Body of pancreas (tissue), 4 donors: ENCODE measurements around the gene CD151. TPM values are rescaled to one million over a fixed set of nuclear protein-coding genes. Genes with fewer than 3 reads are reported as not detected.
A peak's percentile ranks its signal among the peaks of the same experiment; 100 is the strongest.

ENCODE experiments used
- ATAC-seq: fragments of 150-250 bp; one replicate; pipeline ENCODE4 v1.9.1; 2016
- DNase-seq, 4 donors: peaks; one replicate each; pipeline ENCODE4 v3.0.0-alpha.2; 2019
- H3K27ac ChIP-seq, 4 donors: fragments of 200-600 bp; sonication (generic); 1 replicate in 3 of 4; 2 replicates in 1 of 4; pipeline versions ENCODE4 v1.5.1 to v1.6.1; 2016 to 2019; ENCODE audit warnings: mild to moderate bottlenecking in 1 of 4, mixed read lengths in 1 of 4, moderate library complexity in 1 of 4
- H3K27me3 ChIP-seq, 2 donors: fragments of 200-600 bp; sonication (generic); one replicate each; pipeline ENCODE4 v1.6.0; 2016; ENCODE audit warnings: mild to moderate bottlenecking in 1 of 2
- H3K36me3 ChIP-seq, 2 donors: fragments of 200-600 bp; sonication (generic); replicated peaks in 1 of 2; 2 replicates each; pipeline ENCODE4 v1.5.1; 2016; ENCODE audit warnings: low read depth in 2 of 2; ENCODE audit not compliant: insufficient read depth in 1 of 2
- H3K4me1 ChIP-seq: fragments of 200-600 bp; sonication (generic); one replicate; pipeline ENCODE4 v1.6.0; 2016
- H3K4me3 ChIP-seq, 2 donors: fragments of 200-600 bp; sonication (generic); 1 replicate in 1 of 2; 2 replicates in 1 of 2; pipeline ENCODE4 v1.5.1; 2016 to 2019
- H3K9me3 ChIP-seq, 3 donors: fragments of 200-600 bp; sonication (generic); 1 replicate in 2 of 3; 2 replicates in 1 of 3; pipeline ENCODE4 v1.5.1; 2016
- POLR2A ChIP-seq, 3 donors: fragments of 450-650 bp; IDR thresholded peaks; one replicate each; pipeline ENCODE4 v1.6.1; 2016; ENCODE audit warnings: antibody characterized with exemption in 3 of 3, mild to moderate bottlenecking in 2 of 3
- WGBS, 2 donors: methylation state at CpG; one replicate each; pipeline ENCODE4 v1.1.5; 2017; 5-methylcytosine and 5-hydroxymethylcytosine counted together
- intact Hi-C: fragments of 100-400 bp; cut with DNase I; formaldehyde crosslinking; loops from one replicate; pipeline ENCODE4 v1.15.1; 2023
- total RNA-seq, 2 donors: library from RNA; depleted of rRNA; stranded (reverse); fragments of >200 nt; gene quantifications; one replicate each; pipeline ENCODE4 v1.1.0, GENCODE V29; 2016
- TF ChIP-seq, protein P1 (sequence below), 7 experiments: fragments of 450-650 bp in 4 of 7; fragments of 200-600 bp in 3 of 7; sonication (generic) in 3 of 7; IDR thresholded peaks; one replicate each; pipeline ENCODE4 v1.5.1; 2016 to 2019; ENCODE audit warnings: antibody characterized with exemption in 7 of 7

CD151 gene
- total RNA-seq, 2 donors from 2014 or later = 152 to 282 TPM

DNA sequence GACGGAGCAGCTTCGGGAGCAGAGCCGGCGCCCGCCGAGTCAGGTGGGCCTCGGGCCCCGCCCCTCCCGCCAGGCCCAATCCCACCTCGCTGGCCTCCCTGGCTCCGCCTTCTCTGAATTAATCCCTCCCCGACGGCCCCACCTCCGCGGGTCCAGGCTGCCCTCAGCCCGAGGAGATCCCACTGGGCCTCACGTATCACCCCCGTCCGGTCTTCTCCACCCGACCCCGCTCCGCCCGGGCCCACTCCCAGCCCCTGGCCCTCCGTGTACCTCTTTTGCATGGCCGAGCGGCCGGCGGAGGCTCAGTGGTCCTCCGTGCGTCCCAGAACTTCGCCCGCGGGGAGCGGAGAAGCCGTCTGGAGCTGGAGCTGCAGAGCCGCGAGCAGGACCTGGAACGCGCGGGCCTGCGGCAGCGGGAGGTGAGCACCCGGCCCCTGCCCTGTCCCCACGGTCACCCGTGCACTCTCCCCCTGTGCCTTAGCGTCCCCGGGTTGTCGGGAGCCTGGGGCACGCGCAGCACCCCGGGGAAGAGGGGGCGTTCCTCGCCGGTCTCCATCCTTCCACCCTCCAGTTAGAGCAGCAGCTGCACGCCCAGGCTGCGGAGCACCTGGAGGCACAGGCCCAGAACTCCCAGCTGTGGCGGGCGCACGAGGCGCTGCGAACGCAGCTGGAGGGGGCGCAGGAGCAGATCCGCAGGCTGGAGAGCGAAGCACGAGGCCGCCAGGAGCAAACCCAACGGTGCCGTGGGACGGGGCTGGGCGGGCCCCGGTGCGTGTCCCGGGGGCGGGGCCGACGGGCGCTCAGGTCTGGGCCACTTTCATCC lies 2.2 kb upstream of the CD151 start:
- TF ChIP-seq POLR2A (IDR thresholded peaks at IDR 0.05) = no peak
- TF ChIP-seq, protein P1, sequence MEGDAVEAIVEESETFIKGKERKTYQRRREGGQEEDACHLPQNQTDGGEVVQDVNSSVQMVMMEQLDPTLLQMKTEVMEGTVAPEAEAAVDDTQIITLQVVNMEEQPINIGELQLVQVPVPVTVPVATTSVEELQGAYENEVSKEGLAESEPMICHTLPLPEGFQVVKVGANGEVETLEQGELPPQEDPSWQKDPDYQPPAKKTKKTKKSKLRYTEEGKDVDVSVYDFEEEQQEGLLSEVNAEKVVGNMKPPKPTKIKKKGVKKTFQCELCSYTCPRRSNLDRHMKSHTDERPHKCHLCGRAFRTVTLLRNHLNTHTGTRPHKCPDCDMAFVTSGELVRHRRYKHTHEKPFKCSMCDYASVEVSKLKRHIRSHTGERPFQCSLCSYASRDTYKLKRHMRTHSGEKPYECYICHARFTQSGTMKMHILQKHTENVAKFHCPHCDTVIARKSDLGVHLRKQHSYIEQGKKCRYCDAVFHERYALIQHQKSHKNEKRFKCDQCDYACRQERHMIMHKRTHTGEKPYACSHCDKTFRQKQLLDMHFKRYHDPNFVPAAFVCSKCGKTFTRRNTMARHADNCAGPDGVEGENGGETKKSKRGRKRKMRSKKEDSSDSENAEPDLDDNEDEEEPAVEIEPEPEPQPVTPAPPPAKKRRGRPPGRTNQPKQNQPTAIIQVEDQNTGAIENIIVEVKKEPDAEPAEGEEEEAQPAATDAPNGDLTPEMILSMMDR (IDR thresholded peaks at IDR 0.05) = no peak
- Histone ChIP-seq H3K9me3 (no peaks in the 10 kb centered on the region), H3K4me1 (peaks cover 88% of the 10 kb centered on the region), H3K27me3 (no peaks in the 10 kb centered on the region), H3K27ac (no peak overlapping the region), H3K4me3 (no peak overlapping the region), H3K36me3 (no peaks in the 10 kb centered on the region)
- intact Hi-C loops = no loop called here
- ATAC-seq (no peak), DNase-seq (peak in 1 of 4 donors; percentile 31)
- 55 to 86% methylated on average over 21 to 65 of the region's 78 CpGs for WGBS, 2 donors

DNA sequence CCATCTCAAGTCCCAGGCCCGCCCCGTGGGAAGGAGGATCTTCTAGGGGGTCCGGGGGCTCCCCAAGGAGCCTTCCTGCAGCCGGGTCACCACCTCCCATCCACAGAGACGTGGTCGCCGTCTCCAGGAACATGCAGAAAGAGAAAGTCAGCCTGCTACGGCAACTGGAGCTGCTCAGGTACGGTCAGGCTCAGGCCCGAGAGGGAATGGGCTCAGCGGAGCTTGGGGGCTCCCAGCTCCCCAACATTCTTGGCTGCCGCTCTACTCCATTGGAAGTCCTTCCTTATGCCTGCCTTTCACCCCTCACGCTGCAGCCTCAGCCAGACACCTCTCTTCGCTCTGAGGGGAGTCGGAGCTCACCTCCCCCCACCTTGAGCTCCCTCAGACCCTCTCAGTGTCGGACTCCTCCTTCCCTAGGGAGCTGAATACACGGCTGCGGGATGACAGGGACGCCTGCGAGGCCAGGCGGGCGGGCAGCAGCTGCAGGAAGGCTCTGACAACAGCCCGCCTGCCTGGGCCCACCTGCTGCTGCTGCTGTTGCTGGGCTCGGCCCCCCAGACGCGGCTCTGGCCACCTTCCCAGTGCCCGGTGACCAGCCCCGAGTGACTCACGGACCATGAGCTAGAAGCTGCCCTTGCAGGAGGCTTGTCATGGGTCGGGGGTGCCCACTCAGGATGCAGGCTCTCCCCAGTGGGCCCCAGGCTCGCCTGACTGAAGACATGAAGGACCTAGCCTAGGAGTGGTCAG lies 1.5 kb upstream of the CD151 start:
- Histone ChIP-seq H3K36me3 (peaks cover 0 to 2% of the 10 kb centered on the region in 2 donors), H3K9me3 (no peaks in the 10 kb centered on the region), H3K4me1 (peaks cover 87% of the 10 kb centered on the region), H3K27me3 (no peaks in the 10 kb centered on the region), H3K27ac (peak overlapping the region in 1 of 4 donors; percentile 99), H3K4me3 (no peak overlapping the region)
- ATAC-seq (no peak), DNase-seq (peak in 1 of 4 donors; percentile 27)
- TF ChIP-seq, protein P1 (IDR thresholded peaks at IDR 0.05) = no peak
- TF ChIP-seq POLR2A (IDR thresholded peaks at IDR 0.05) = no peak
- WGBS, 2 donors = 83 to 97% methylated on average over 17 to 31 of the region's 31 CpGs
- intact Hi-C loops = no loop called here

DNA sequence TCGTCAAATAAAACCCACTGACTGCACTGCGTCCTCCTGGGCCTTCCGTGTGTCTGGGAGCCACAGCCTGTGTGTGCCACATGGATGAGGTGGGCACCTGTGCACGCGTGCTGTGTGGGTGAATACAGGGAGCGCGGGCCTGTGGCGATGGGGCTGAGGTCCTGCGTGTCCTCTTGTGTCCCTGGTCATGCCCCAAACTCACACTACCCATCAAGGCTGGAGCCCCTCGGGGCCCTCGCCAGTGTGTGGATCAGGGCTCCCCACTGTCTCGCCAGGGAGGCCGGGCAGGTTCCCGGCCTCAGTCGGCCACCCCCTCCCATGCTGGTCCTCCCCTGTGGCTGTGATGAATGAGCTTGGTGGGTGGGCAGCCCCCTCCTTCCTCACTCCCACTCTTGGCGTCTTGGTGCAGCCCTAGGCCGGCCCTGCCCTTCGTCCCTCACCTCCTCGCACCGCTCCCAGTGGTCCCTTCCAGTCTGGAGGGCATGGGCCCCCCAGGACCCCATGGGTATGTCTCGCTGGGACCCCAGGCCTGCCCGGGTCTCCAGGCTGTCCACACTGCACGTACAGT lies 707 bp upstream of the CD151 start:
- ATAC-seq (no peak), DNase-seq (no peak)
- intact Hi-C loops = no loop called here
- Histone ChIP-seq H3K9me3 (no peaks in the 10 kb centered on the region), H3K4me3 (no peak overlapping the region), H3K27me3 (no peaks in the 10 kb centered on the region), H3K36me3 (peaks cover 0 to 4% of the 10 kb centered on the region in 2 donors), H3K27ac (peak overlapping the region; percentile 96 to 99 (median 98)), H3K4me1 (peaks cover 87% of the 10 kb centered on the region)
- 65 to 74% methylated on average over 15 to 21 of the region's 23 CpGs for WGBS, 2 donors
- TF ChIP-seq, protein P1 (IDR thresholded peaks at IDR 0.05) = no peak
- no peak for TF ChIP-seq POLR2A (IDR thresholded peaks at IDR 0.05)

DNA sequence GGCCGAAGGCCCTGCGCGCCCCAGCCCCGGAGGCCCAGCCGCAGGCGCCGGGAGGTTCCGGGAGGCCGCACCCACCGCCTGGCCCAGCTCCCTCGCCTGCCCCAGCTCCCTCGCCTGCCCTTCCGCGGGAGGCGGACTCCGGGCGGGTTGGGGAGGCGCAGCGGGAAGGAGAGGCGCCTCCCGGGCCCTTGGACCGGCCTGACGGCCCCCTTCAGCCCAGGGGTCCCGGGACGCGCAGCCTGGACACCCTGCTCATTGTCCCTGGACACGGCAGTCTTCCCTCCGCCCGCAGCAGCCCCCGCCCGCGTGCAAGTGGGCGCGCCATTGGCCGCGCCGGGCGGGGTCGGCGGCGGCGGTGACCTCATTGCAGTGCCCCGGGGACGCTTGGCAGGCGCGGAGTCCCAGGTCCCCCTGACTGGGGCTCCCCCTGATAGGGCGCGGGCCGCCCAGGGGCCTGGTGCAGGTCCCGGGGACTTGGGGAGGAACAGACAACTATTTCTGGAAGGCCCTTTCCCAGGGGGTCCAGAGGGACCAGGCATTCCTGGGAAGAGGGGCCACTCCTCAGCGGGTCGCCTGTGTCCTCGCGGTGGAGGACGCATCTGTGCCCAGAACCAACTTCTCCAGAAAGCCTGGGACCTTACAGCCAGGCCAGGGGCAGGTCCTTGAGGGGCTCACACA lies 501 bp downstream of the CD151 start:
- peaks cover 88% of the 10 kb centered on the region for H3K4me1 ChIP-seq
- no peaks in the 10 kb centered on the region for H3K27me3 ChIP-seq
- H3K36me3 ChIP-seq = peaks cover 0 to 11% of the 10 kb centered on the region in 2 donors
- intact Hi-C loops = no loop called here
- TF ChIP-seq POLR2A (IDR thresholded peaks at IDR 0.05) = peak; percentile 69 to 86 (median 73)
- TF ChIP-seq, protein P1 (IDR thresholded peaks at IDR 0.05) = no peak
- H3K27ac ChIP-seq = peak overlapping the region; percentile 96 to 99 (median 98)
- peak overlapping the region; percentile 37 to 70 for H3K4me3 ChIP-seq
- ATAC-seq = peak; percentile 45
- DNase-seq = peak; percentile 74 to 80 (median 78)
- WGBS, 2 donors = 0 to 1% methylated on average over 3 to 54 of the region's 55 CpGs
- H3K9me3 ChIP-seq = no peaks in the 10 kb centered on the region
